ENCODE results near the gene PDX1. TPM values are rescaled to one million over a fixed set of nuclear protein-coding genes. Genes with fewer than 3 reads are reported as not detected.

The PDX1 gene
- polyA plus RNA-seq, 1 of the 3 experiments (the other 2 are of a cell fraction) = not detected

- WGBS (ENCODE audit: low lambda C conversion rate) = 6% methylated on average over 48 of the region's 48 CpGs
- Histone ChIP-seq H3K27me3 (ENCODE audit: insufficient read depth) (peaks cover 87% of the 10 kb centered on the region), H3K27ac (ENCODE audit: low read depth in 2 of 2, low read length in 1 of 2) (no peak overlapping the region), H3K4me2 (0 out of 2 replicates have a peak overlapping the region, but pooled peaks have one; percentile 12), H3K9me3 (no peaks in the 10 kb centered on the region), H3K36me3 (replicated peaks in 1 of 2; ENCODE audit: control insufficient read depth in 1 of 2, insufficient read depth in 2 of 2, low read length in 1 of 2) (no peaks in the 10 kb centered on the region), H2AFZ (ENCODE audit: low read depth) (no peak overlapping the region), H3F3A (replicated peaks; ENCODE audit: insufficient read depth) (no peaks in the 10 kb centered on the region), H3K79me2 (ENCODE audit: insufficient read depth) (no peaks in the 10 kb centered on the region), H3K4me3 (ENCODE audit: low read depth in 2 of 2, low read length in 1 of 2) (no peak overlapping the region), H4K20me1 (ENCODE audit: insufficient read depth) (no peaks in the 10 kb centered on the region), H3K4me1 (ENCODE audit: control insufficient read depth in 1 of 2, insufficient read depth in 2 of 2, low read depth in 1 of 2, low read length in 1 of 2) (no peaks in the 10 kb centered on the region), H3K9ac (no peak overlapping the region), H3K9me2 (no peaks in the 10 kb centered on the region)
- peak; percentile 54; the same call in 1 of the 2 replicates for TF ChIP-seq EZH2phosphoT487 (IDR thresholded peaks at IDR 0.05; ENCODE audit: borderline replicate concordance, low read depth)
- TF ChIP-seq FOXJ3 (CRISPR knock-in tag; IDR thresholded peaks at IDR 0.05) = no peak
- DNase-seq = no peak
- CTCF ChIA-PET = interaction anchor here (0.6 to 1.9 kb wide), 3 partner anchors 10 to 91 kb away, joined by 3 to 4 read pairs (median 4); no protein-coding TSS in a partner anchor
- POLR2A ChIA-PET = no interaction called here
These were observed 2.5 kb upstream of the PDX1 start for GRCh38 chr13:27917121-27917947.

- H3K4me1 ChIP-seq (ENCODE audit: control insufficient read depth in 1 of 2, insufficient read depth in 2 of 2, low read depth in 1 of 2, low read length in 1 of 2) = no peaks in the 10 kb centered on the region
- no peak overlapping the region for H3K27ac ChIP-seq (ENCODE audit: low read depth in 2 of 2, low read length in 1 of 2)
- H3K4me3 ChIP-seq (ENCODE audit: low read depth in 2 of 2, low read length in 1 of 2) = no peak overlapping the region
- no peak overlapping the region for H2AFZ ChIP-seq (ENCODE audit: low read depth)
- H3K9ac ChIP-seq = no peak overlapping the region
- peaks cover 97% of the 10 kb centered on the region for H3K27me3 ChIP-seq (ENCODE audit: insufficient read depth)
- CTCF ChIA-PET = interaction anchor here (1.2 kb wide), 1 partner anchor 91 kb away, joined by 3 read pairs; no protein-coding TSS in a partner anchor
- no peak for DNase-seq
- no peaks in the 10 kb centered on the region for H3K9me2 ChIP-seq
- no peaks in the 10 kb centered on the region for H3K79me2 ChIP-seq (ENCODE audit: insufficient read depth)
- POLR2A ChIA-PET = no interaction called here
- no peaks in the 10 kb centered on the region for H3K9me3 ChIP-seq
- no peaks in the 10 kb centered on the region for H4K20me1 ChIP-seq (ENCODE audit: insufficient read depth)
- no peak for TF ChIP-seq TEAD4 (IDR thresholded peaks at IDR 0.05; ENCODE audit: borderline replicate concordance, insufficient read depth)
- TF ChIP-seq EZH2phosphoT487 (IDR thresholded peaks at IDR 0.05; ENCODE audit: borderline replicate concordance, low read depth) = 0 out of 2 replicates have a peak, but pooled peaks have one; percentile 56
- H3K4me2 ChIP-seq = no peak overlapping the region
- WGBS (ENCODE audit: low lambda C conversion rate) = 30% methylated on average over 46 of the region's 46 CpGs
- H3K36me3 ChIP-seq (replicated peaks in 1 of 2; ENCODE audit: control insufficient read depth in 1 of 2, insufficient read depth in 2 of 2, low read length in 1 of 2) = no peaks in the 10 kb centered on the region
- H3F3A ChIP-seq (replicated peaks; ENCODE audit: insufficient read depth) = no peaks in the 10 kb centered on the region
These were observed 1.5 kb upstream of the PDX1 start for GRCh38 chr13:27918041-27918917.

- no peak overlapping the region for H3K9ac ChIP-seq
- no peaks in the 10 kb centered on the region for H3F3A ChIP-seq (replicated peaks; ENCODE audit: insufficient read depth)
- no peaks in the 10 kb centered on the region for H3K79me2 ChIP-seq (ENCODE audit: insufficient read depth)
- peaks cover 97% of the 10 kb centered on the region for H3K27me3 ChIP-seq (ENCODE audit: insufficient read depth)
- H3K4me1 ChIP-seq (ENCODE audit: control insufficient read depth in 1 of 2, insufficient read depth in 2 of 2, low read depth in 1 of 2, low read length in 1 of 2) = no peaks in the 10 kb centered on the region
- no peaks in the 10 kb centered on the region for H3K9me3 ChIP-seq
- H3K36me3 ChIP-seq (replicated peaks in 1 of 2; ENCODE audit: control insufficient read depth in 1 of 2, insufficient read depth in 2 of 2, low read length in 1 of 2) = no peaks in the 10 kb centered on the region
- ChIA-PET CTCF (no interaction called here), POLR2A (no interaction called here)
- no peak overlapping the region for H3K4me2 ChIP-seq
- no peak for DNase-seq
- no peak overlapping the region for H2AFZ ChIP-seq (ENCODE audit: low read depth)
- no peaks in the 10 kb centered on the region for H4K20me1 ChIP-seq (ENCODE audit: insufficient read depth)
- WGBS (ENCODE audit: low lambda C conversion rate) = 20% methylated on average over 23 of the region's 23 CpGs
- no peak for TF ChIP-seq PBX3 (IDR thresholded peaks at IDR 0.05)
- no peak overlapping the region for H3K27ac ChIP-seq (ENCODE audit: low read depth in 2 of 2, low read length in 1 of 2)
- H3K4me3 ChIP-seq (ENCODE audit: low read depth in 2 of 2, low read length in 1 of 2) = no peak overlapping the region
- no peaks in the 10 kb centered on the region for H3K9me2 ChIP-seq
These were observed 712 bp upstream of the PDX1 start for GRCh38 chr13:27918918-27919658.
